KBM-7 (cell line): Measurements from ENCODE around the gene RCE1.

Source experiments
- DNase-seq: peaks from one replicate; pipeline ENCODE4 v3.0.0-alpha.2; 2015
- in situ Hi-C: fragments of 300-500 bp; cut with MboI; formaldehyde crosslinking; loops from 2 replicates; pipeline ENCODE4 v1.14.3; 2020; ENCODE audit warnings: low sequenced_read_pairs, low pct_unique_long_range_greater_than_20kb, mixed read lengths

RCE1 gene

DNA sequence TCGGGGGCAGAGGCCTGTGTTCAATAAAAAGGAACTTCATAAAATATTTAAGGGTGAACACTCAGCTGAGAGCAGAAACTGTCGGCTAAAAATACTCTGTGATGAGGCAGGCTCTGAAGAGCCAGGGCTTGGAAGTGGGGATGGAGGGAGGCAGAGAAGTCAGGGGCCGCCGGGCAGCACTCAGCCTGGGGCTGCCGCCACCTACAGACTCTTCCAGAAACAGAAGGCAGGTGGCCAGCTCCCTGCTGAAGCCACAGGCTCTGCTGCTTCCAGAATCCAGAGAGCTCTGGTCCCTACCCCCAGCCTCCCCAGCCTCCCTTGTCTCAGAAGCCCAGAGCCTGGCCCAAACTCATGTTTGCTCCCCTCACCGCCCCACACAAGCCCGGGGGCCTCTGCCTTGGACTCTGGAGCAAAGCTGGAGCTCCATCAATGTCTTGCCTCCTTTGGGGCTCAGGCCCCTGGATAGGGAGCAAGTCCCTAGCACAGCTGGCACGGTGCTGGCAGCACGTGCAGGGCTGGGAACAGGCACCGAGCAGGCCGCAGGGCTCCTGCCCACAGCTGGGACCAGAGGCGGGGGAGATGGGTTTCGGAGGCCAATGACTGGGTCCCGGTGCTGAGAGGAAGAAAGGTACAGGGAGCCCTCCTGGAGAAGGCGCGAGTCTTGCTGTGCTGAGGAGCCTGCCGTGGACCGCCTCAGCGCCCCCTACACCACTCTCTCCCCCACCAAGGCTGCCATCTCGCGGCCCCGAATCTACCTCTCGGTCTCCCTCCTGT lies 21.9 kb downstream of the RCE1 start:
- in situ Hi-C loops, result no loop called here
- DNase-seq, result no peak

DNA sequence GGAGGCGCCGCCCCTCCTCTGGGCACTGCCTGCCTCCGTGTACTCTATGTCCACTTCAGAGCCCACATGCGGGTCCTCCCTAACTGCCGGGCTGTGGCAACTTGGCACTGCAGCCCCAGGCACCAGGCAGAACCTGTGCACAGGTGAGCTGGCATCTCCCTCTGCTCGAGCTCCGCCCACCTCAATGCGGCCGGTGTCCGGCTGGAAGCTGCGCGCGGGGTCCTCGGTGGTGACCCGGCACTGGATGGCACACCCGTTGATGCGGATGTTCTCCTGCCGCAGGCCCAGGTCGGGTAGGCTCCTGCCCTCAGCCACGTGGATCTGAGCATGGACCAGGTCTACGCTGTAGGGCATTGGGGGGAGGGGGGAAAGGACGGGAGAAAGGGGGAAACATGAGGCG lies 22.8 kb downstream of the RCE1 start:
- DNase-seq, result no peak
- in situ Hi-C loops, result no loop called here

DNA sequence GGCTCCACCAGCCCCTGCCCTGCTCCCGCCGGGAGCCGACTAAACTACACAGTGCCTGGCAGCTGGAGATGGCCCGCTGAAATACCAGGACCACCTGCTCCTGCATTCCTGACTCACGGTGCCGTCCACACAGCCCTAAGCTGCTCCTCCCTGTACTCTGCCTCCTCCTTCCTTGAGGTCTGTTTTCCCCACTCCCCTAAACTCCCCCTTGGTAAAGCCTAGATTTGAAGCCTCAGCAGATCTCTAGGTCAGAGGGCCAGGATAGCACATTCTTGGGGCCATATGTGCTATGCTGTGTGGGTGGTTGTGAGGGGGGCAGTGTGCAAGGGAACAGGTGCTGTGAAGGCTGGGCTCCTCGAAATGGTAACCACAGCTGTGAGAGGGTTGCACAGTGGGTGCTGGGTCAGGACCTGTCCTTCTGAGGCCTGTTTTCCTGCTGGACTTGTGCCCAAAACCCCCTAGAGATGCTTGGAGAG lies 23.3 kb downstream of the RCE1 start:
- in situ Hi-C loops, result no loop called here
- DNase-seq, result no peak

DNA sequence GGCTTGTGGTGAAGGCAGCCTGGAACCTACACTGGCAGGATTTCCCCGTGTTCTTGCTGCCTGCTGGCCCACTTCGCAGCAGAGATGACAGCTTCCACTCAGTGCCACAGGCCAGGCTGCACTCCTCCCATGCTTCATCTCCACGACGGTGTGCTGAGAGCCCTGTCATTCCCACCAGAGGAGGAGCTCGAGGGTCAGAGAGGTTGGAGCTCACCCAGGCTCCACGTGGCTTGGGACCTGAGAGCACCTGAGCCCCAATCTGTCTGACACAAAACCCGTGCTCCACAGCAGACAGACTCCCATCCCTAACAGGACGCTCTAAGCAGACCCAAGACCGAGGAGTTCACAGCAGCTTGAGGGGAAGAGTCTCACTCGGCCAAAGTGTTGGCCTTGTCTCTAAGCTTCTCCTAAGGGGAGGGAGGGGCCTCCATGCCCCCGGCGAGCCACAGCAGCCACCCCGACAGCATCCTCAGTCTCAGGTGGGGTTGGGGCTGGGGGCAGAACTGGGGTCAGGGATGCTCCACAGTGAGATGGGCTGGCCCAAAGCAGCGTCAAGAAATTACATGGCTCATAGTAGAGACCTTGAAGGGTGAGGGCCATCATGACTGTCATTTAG lies 24.3 kb downstream of the RCE1 start:
- in situ Hi-C loops, result no loop called here
- no peak for DNase-seq

DNA sequence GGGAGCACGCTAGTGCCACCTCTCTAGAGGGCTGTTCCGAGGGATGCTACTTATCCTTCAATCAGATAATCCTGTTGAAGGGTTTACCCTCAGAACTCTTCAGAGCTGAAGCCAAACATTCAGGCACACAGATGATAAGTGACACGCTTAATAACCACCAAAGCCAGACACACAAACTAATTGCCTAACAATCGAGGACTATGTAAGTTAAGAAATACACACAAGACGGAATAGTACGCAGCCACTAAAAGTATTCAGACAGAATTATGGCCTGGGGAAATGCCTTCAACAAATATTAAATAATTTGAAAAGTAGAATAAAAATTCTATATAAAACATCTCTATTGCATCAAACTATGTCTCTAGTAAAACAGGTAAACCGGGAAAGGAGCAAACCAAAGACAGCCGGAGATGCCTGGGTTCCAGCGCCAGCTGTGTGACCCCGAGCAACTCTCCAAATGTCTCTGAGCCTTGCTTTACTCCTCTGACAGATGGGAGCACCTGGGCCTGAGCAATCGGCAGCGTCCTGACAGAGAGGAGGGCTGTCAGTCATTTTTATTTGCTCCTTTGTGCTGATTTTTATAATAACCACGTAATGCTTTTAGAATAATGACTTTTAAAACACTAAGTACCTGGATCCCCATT lies 25.0 kb downstream of the RCE1 start:
- no peak for DNase-seq
- in situ Hi-C loops, result no loop called here

DNA sequence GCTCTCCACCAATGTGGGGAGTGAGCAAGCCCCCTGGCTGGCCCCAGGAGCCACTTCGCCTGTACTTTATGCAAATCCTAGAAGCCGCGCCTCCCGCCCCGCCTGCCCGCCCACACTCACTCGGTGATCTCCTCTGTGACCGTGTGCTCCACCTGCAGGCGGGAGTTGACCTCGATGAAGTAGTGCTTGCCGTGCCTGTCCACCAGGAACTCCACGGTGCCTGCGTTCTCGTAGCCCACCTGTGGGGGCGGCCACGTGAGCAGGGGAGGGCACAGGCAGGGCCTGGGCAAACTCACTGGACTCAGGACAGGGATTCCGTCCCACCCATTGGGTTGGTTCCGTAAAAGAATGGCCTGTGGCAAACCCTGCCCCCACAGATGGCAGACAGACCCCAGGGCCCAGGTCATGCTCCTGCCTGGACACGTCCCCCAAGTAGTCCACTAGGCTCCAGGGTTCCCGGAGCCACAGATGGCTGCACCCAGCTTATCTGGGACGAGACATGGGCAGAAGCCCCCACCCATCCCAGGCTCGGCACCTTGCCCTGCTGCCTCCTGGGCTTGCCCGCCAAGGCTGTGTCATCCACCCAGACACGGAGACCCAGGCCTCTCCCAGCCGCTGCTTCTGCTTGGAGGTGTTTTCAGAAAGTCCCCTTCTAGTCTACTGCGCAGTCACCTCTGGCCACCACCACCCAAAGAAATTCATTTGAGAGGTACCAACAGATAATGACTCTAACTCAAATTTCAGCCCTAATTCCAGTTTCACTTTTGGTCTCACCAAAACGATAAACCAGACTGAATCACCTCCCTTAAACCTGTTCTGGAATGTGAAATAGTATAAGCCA lies 25.7 kb downstream of the RCE1 start:
- peak; percentile 60 for DNase-seq
- in situ Hi-C loops, result no loop called here

DNA sequence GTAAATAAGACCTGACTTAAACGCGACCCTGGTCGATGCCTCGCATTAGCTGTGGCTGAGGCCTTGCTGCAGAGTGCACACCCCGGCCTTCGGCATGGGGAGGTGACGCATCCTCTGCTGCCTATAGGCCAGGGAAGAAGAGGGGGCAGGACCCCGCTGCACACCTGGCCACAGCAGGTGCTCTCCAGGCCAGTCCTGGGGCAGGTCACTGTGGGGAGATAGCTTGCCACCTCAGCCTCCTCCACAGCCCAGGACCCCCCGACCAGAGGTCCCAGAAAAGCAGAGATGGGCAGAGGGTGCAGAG lies 26.3 kb downstream of the RCE1 start:
- in situ Hi-C loops, result no loop called here

DNA sequence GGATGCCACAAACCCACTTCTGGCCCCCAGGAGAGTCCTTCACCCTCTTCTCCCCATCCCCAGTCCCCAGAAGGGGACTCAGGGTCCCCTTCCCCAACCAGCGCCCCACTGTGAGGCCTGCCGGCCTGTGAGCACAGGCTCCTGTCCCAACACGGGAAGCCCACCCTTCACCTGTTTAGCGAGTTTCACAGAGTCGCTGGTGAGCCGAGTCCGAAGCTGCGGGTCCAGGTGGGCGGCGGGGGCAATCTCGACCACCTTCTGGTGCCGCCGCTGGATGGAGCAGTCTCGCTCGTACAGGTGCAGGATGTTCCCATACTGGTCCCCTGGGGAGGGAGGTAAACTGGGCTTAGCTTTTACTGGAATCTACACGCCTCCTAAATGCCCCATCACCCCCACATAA lies 26.9 kb downstream of the RCE1 start:
- no peak for DNase-seq
- in situ Hi-C loops, result no loop called here

More for the DNA sequence above, 26.3 kb downstream of the RCE1 start:
- no peak for DNase-seq

DNA sequence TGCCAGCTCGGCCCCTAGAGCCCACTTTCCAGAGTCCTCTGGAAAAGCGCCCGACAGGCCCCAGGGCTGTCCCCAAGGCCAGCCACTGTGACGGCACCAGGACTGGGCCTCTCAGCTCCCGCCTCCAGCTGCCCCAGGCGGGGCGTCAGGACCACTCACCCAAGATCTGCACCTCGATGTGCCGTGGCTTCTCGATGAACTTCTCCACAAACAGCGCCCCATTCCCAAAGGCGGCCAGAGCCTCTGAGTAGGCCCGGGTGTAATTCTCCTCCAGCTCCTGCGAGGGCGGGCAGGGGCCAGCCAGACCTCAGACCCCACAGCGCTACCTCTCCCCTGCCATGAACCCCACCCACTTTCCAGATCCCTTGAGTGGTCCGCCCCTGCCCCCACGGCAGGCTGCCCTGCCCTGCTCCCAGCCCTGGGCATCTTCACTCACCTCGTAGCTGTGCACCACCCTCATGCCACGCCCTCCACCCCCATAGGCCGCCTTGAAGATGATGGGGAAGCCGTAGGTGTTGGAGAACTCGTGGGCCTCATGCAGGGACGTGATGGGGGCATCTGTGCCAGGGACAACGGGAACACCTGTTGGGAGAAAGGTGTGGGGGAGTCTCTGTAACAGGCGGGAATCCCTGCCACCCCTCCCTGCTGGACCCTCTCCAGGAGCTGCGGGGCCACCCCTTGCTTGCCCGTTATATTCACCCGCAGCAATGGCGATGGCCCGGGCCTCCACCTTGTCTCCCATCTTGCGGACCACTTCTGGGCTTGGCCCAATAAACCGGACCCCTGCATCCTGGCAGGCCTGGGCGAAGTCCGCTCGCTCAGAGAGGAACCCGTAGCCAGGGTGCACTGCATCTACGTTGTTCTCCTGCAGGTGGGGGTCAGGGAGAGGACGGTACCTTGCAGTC lies 27.6 kb downstream of the RCE1 start:
- DNase-seq, result no peak
- in situ Hi-C loops, result no loop called here

DNA sequence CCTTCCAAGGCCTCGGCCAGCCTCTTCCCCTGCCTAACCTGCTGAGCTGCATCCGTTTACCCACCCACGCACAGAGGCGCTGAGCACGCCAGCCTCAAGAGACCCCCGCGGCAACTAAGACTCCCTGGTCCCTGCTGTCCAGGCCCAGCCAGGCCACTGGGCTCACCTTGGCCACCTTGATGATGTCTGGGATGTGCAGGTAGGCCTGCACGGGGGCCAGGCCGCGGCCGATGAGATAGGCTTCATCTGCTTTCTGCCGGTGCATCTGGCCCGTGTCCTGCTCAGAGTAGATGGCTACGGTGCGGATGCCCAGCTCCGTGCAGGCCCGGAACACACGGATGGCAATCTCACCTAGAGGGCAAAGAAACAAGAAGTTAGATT lies 28.3 kb downstream of the RCE1 start:
- DNase-seq, result no peak
- in situ Hi-C loops, result no loop called here

DNA sequence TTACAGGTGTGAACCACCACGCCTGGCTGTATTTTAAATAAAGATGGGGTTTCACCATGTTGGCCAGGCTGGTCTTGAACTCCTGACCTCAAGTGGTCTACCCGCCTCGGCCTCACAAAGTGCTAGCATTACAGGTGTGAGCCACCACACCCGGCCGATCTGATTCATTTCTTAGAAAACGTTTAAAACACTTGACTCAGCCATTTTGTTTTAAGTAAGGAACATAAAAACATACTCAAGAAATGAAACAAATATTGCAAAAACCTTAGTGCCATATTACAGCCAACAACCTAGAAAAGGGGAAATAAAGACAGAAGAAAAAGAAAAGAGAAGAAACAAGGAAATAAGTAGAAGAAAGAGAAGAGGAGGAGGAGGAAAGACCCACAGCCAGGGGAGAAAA lies 31.0 kb downstream of the RCE1 start:
- DNase-seq, result no peak
- in situ Hi-C loops, result no loop called here

DNA sequence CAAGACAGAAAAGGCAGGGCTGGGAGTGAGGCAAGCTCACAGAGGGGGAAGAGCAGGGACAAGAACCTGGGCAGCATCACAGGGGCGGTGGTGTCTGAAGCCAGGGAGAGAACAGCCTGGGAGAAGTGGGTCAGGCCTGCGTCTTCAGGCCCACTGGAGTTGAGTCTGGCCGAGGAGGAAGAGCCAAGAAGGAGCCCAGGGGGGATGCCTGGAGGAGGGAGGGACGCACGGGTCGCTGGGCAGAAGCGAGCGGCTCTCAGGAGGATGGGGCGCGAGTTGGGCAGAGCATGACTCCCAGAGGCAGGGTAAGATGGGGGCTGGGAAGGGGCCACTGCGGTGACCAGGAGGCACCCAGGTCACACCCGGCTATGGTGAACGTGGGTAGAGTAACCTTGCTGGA lies 32.1 kb downstream of the RCE1 start:
- in situ Hi-C loops, result no loop called here
- no peak for DNase-seq

DNA sequence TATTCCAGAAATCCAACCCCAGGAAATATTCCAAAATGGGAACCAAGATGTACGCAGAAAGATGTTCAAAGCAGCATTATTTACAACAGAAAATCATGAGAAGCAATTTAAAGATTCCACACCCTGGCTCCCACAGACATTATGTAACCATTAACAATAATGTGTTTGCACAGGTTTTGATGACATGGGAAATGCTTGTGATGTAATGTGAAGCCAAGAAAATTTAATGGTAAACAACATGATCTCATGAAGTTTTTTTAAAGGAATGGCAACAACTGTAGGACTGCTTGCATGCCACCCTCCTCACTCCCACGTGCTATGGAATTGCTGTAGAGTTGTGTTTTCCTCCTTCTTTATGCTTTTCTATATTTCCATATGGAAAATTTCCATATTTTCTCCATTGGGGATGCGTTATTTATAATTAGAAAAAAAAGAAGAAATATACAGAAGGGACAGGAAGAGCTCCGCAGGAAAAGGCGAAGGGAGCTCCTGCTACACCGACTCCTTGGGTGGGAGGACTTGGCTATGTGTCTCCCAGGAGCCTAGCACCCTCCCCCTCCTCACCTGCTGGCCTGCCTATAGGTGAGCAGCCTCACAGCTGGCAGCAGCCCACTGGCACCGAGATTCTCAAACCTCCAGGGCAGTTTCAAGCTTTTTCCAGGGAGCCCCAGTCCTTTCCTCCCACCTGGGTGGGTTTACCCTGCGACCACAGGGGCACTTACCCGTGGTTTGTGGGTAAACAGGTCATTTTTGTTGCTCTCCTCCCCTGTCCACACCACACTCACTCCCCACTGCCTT lies 34.5 kb downstream of the RCE1 start:
- DNase-seq, result no peak
- in situ Hi-C loops, result no loop called here

DNA sequence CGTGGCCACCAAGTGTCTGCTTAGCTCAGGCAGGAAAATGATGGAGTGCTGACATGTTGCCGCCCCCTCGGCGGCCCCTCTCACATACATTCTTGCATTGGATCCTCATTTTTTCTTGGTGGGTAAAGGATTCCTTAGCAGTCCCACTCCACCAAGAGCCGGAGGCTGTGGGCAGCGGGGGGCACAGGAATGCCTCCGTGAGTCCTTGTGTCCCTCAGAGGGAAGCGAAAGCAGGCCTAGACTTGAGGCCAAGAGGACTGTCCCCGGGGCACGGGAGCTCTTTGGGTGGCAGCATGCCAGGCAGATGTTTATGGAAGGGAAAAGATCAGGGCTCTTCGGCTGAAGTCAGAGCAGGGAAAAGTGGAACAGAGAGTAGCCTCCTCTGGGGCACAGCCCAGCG lies 35.2 kb downstream of the RCE1 start:
- no peak for DNase-seq
- in situ Hi-C loops, result no loop called here

DNA sequence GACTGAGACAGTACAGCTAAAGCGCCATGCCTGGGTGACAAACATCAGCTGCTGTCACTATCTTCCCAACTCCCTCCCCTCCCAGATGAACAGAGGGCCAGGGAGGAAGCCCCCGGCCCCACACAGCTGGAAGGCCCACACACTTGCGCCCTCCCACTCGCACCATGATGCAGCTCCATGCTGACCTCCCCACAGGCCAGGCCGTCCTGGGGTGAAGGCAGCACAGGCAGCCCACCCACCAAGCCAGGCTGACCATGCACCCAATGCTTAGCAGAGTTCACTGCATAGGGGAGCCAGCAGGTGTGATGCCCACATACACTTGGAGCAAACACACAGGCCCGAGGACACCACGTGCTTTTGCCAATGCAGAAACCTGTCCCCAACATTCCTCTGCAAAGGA lies 35.8 kb downstream of the RCE1 start:
- DNase-seq, result no peak
- in situ Hi-C loops, result no loop called here

DNA sequence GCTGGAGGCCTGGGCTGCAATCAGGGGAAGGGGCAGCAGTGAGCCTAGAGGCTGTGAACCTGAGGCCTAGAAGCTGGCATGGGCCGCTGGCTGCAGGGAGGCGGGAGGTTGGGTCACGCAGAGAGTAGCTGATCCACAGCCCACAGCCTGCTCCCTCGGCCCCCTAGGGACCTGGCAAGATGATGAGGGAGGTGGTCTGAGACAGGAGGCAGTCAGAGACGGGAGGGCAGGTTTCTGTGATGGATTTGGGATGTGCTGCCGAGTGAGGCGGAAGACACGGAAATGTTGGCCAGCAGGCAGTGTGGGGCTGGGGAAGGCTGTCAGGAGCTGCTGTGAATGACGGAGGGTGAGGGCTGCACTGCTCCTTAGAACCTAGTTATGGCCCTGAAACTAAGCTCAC lies 36.3 kb downstream of the RCE1 start:
- DNase-seq, result no peak
- in situ Hi-C loops, result no loop called here

DNA sequence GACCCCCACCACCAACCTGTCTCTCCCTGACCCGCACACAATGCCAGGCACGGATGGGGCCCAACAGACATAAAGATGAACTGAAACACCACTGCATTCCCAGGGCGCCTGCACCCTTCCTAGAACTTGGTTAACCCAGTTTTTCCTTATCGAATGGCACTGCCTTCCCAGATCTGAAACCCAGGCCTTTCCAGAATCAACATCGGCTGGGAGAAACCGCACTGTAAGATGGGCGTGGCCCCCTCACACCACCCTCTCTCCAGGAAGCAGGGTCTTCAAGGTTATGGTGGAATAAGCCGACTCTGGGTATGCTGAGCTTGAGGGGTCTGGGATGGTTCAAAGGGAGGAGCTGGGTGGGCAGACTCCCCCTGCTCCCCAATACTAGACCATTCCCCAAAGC lies 36.8 kb downstream of the RCE1 start:
- in situ Hi-C loops, result no loop called here
- no peak for DNase-seq
